Measurements from ENCODE around the gene HSPB8.

HSPB8 gene

GRCh38 chr12:119139448-119139847 lies 39.3 kb upstream of the HSPB8 start:
- no peak for TF ChIP-seq SP1 (IDR thresholded peaks at IDR 0.05)
- TF ChIP-seq, protein P1, sequence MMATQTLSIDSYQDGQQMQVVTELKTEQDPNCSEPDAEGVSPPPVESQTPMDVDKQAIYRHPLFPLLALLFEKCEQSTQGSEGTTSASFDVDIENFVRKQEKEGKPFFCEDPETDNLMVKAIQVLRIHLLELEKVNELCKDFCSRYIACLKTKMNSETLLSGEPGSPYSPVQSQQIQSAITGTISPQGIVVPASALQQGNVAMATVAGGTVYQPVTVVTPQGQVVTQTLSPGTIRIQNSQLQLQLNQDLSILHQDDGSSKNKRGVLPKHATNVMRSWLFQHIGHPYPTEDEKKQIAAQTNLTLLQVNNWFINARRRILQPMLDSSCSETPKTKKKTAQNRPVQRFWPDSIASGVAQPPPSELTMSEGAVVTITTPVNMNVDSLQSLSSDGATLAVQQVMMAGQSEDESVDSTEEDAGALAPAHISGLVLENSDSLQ (IDR thresholded peaks at IDR 0.05): no peak
- no peak for TF ChIP-seq SUZ12 (IDR thresholded peaks at IDR 0.05)
- no peak for TF ChIP-seq ELF4 (IDR thresholded peaks at IDR 0.05)
- no peak for TF ChIP-seq NFRKB (IDR thresholded peaks at IDR 0.05)
- TF ChIP-seq HDGF (IDR thresholded peaks at IDR 0.05; ENCODE audit: borderline replicate concordance): no peak
- TF ChIP-seq CTBP1 (IDR thresholded peaks at IDR 0.05; ENCODE audit: borderline replicate concordance): no peak
- no peak for TF ChIP-seq ZNF384 (IDR thresholded peaks at IDR 0.05)
- TF ChIP-seq ARNT (IDR thresholded peaks at IDR 0.05): no peak
- no peak for TF ChIP-seq L3MBTL2 (conservative IDR thresholded peaks at IDR 0.05)
- no peak for TF ChIP-seq BHLHE40 (IDR thresholded peaks at IDR 0.05; ENCODE audit: borderline replicate concordance)
- TF ChIP-seq LEF1 (IDR thresholded peaks at IDR 0.05; ENCODE audit: borderline replicate concordance): no peak
- no peak for TF ChIP-seq FOXM1 (IDR thresholded peaks at IDR 0.05; ENCODE audit: borderline replicate concordance)
- ChIA-PET CTCF (no interaction called here), POLR2A (no interaction called here)
- no peak for DNase-seq (ENCODE audit: extremely low spot score)

GRCh38 chr12:119145367-119145766 lies 33.4 kb upstream of the HSPB8 start:
- TF ChIP-seq ZNF384 (IDR thresholded peaks at IDR 0.05) (no peak), ELF4 (IDR thresholded peaks at IDR 0.05) (no peak), CTBP1 (IDR thresholded peaks at IDR 0.05; ENCODE audit: borderline replicate concordance) (no peak), ARNT (IDR thresholded peaks at IDR 0.05) (no peak), SUZ12 (IDR thresholded peaks at IDR 0.05) (no peak), BHLHE40 (IDR thresholded peaks at IDR 0.05; ENCODE audit: borderline replicate concordance) (no peak), TARDBP (IDR thresholded peaks at IDR 0.05) (no peak), SP1 (IDR thresholded peaks at IDR 0.05) (no peak), FOXK2 (IDR thresholded peaks at IDR 0.05) (no peak), FOXM1 (IDR thresholded peaks at IDR 0.05; ENCODE audit: borderline replicate concordance) (no peak), HDGF (IDR thresholded peaks at IDR 0.05; ENCODE audit: borderline replicate concordance) (no peak), NFRKB (IDR thresholded peaks at IDR 0.05) (no peak)
- TF ChIP-seq, protein P1 (IDR thresholded peaks at IDR 0.05): no peak
- no peak for DNase-seq (ENCODE audit: extremely low spot score)
- POLR2A ChIA-PET: no interaction called here
- CTCF ChIA-PET: no interaction called here

DNA sequence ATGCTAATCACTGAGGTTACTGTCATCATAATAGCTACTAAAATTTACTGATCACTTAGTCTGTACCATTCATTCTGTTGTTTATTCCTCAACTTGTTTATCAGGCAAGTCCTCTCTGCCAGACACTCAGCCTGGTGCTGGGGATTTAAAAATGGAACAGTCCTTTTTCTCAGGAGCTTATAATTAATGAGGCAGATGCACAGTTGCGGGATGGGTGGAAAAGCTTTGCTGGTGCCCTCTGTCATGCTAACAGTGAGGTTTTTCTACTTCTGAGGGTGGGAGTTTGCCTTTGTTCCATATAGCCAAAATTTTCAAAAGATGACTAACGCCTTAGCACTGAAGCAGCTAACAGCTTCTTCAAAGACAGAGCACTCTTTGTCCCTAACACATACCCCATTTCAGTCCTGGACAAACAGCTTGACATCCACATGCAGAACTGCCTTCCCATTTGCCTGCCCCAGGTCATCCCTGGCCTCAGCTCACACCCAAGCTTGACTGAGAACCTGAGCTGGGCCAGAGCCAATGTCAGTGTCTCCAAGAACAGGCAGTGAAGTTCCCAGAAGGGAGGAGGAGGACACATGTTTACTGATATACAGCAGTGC lies 30.8 kb upstream of the HSPB8 start:
- ChIA-PET CTCF (no interaction called here), POLR2A (no interaction called here)
- TF ChIP-seq SP1 (IDR thresholded peaks at IDR 0.05) (no peak), BHLHE40 (IDR thresholded peaks at IDR 0.05; ENCODE audit: borderline replicate concordance) (no peak), L3MBTL2 (conservative IDR thresholded peaks at IDR 0.05) (no peak), SUZ12 (IDR thresholded peaks at IDR 0.05) (no peak), HDGF (IDR thresholded peaks at IDR 0.05; ENCODE audit: borderline replicate concordance) (no peak), LEF1 (IDR thresholded peaks at IDR 0.05; ENCODE audit: borderline replicate concordance) (no peak), NFRKB (IDR thresholded peaks at IDR 0.05) (no peak), FOXM1 (IDR thresholded peaks at IDR 0.05; ENCODE audit: borderline replicate concordance) (no peak), ARNT (IDR thresholded peaks at IDR 0.05) (no peak), ZNF384 (IDR thresholded peaks at IDR 0.05) (no peak), FOXA1 (IDR thresholded peaks at IDR 0.05) (no peak), CTBP1 (IDR thresholded peaks at IDR 0.05; ENCODE audit: borderline replicate concordance) (no peak), FOXK2 (IDR thresholded peaks at IDR 0.05) (no peak), TARDBP (IDR thresholded peaks at IDR 0.05) (no peak), ELF4 (IDR thresholded peaks at IDR 0.05) (no peak)
- TF ChIP-seq, protein P1 (IDR thresholded peaks at IDR 0.05): no peak
- no peak for DNase-seq (ENCODE audit: extremely low spot score)

- DNase-seq (ENCODE audit: extremely low spot score): no peak
- CTCF ChIA-PET: no interaction called here
- POLR2A ChIA-PET: no interaction called here
These were observed 29.5 kb upstream of the HSPB8 start for GRCh38 chr12:119149270-119149669.

More at GRCh38 chr12:119149270-119149669, 29.5 kb upstream of the HSPB8 start:
- TF ChIP-seq TARDBP (IDR thresholded peaks at IDR 0.05) (no peak), ARNT (IDR thresholded peaks at IDR 0.05) (no peak), FOXM1 (IDR thresholded peaks at IDR 0.05; ENCODE audit: borderline replicate concordance) (no peak), SP1 (IDR thresholded peaks at IDR 0.05) (no peak), BHLHE40 (IDR thresholded peaks at IDR 0.05; ENCODE audit: borderline replicate concordance) (no peak), LEF1 (IDR thresholded peaks at IDR 0.05; ENCODE audit: borderline replicate concordance) (no peak), HDGF (IDR thresholded peaks at IDR 0.05; ENCODE audit: borderline replicate concordance) (no peak), SUZ12 (IDR thresholded peaks at IDR 0.05) (no peak), CTBP1 (IDR thresholded peaks at IDR 0.05; ENCODE audit: borderline replicate concordance) (no peak), ELF4 (IDR thresholded peaks at IDR 0.05) (no peak), ZNF384 (IDR thresholded peaks at IDR 0.05) (no peak), L3MBTL2 (conservative IDR thresholded peaks at IDR 0.05) (no peak), FOXA1 (IDR thresholded peaks at IDR 0.05) (no peak), NFRKB (IDR thresholded peaks at IDR 0.05) (no peak), FOXK2 (IDR thresholded peaks at IDR 0.05) (no peak)
- TF ChIP-seq, protein P1 (IDR thresholded peaks at IDR 0.05): no peak

Measured in HEK293T (cell line).